Liver (tissue), 9 donors: ENCODE results near the gene IL3. TPM values are rescaled to one million over a fixed set of nuclear protein-coding genes. Genes with fewer than 3 reads are reported as not detected.

ENCODE experiments used
- DNase-seq: peaks from one replicate; pipeline ENCODE4 v3.0.0-alpha.2; 2017; ENCODE audit warnings: low spot score
- H3K27ac ChIP-seq, 2 donors: one replicate each; pipeline ENCODE4 v1.7.0; 2013; ENCODE audit warnings: inconsistent platforms in 2 of 2, low read length in 2 of 2, control low read depth in 1 of 2, low read depth in 1 of 2, mild to moderate bottlenecking in 1 of 2
- H3K27me3 ChIP-seq, 4 donors: one replicate each; pipeline versions ENCODE4 v1.6.1 to v1.7.0; 2013; ENCODE audit warnings: low read length in 3 of 4, inconsistent platforms in 1 of 4, mild to moderate bottlenecking in 1 of 4, moderate library complexity in 1 of 4; ENCODE audit not compliant: control insufficient read depth in 4 of 4, insufficient read depth in 4 of 4
- H3K36me3 ChIP-seq, 4 donors: one replicate each; pipeline versions ENCODE4 v1.6.1 to v1.7.0; 2013; ENCODE audit warnings: low read length in 3 of 4, mild to moderate bottlenecking in 3 of 4, low read depth in 1 of 4, moderate library complexity in 1 of 4; ENCODE audit not compliant: control insufficient read depth in 4 of 4, insufficient read depth in 3 of 4
- H3K4me1 ChIP-seq, 4 donors: one replicate each; pipeline versions ENCODE4 v1.6.1 to v1.7.0; 2013; ENCODE audit warnings: low read length in 3 of 4, mild to moderate bottlenecking in 3 of 4, moderate library complexity in 1 of 4; ENCODE audit not compliant: control insufficient read depth in 4 of 4, insufficient read depth in 4 of 4
- H3K4me3 ChIP-seq, 3 donors: one replicate each; pipeline versions ENCODE4 v1.6.1 to v1.7.0; 2013; ENCODE audit warnings: low read length in 3 of 3, control low read depth in 1 of 3, low read depth in 1 of 3, mild to moderate bottlenecking in 1 of 3
- H3K9ac ChIP-seq, 2 donors: one replicate each; pipeline ENCODE4 v1.7.0; 2013; ENCODE audit warnings: low read length in 2 of 2, mild to moderate bottlenecking in 2 of 2, moderate library complexity in 2 of 2, control low read depth in 1 of 2, low read depth in 1 of 2
- H3K9me3 ChIP-seq, 4 donors: one replicate each; pipeline versions ENCODE4 v1.6.1 to v1.7.0; 2013; ENCODE audit warnings: low read length in 3 of 4; ENCODE audit not compliant: control insufficient read depth in 4 of 4
- ATF3 ChIP-seq: IDR thresholded peaks from 2 replicates; pipeline ENCODE4 v1.6.1; 2016; ENCODE audit warnings: antibody characterized with exemption
- EGR1 ChIP-seq, 2 donors: IDR thresholded peaks; 2 replicates each; pipeline ENCODE4 v1.6.1; 2016 to 2018; ENCODE audit warnings: antibody characterized with exemption in 2 of 2, low read depth in 2 of 2
- GABPA ChIP-seq, 2 donors: IDR thresholded peaks in 1 of 2; conservative IDR thresholded peaks in 1 of 2; 2 replicates each; pipeline ENCODE4 v1.6.1; 2016; ENCODE audit warnings: antibody characterized with exemption in 2 of 2, mild to moderate bottlenecking in 1 of 2, moderate library complexity in 1 of 2
- HNF4G ChIP-seq: IDR thresholded peaks from 2 replicates; pipeline ENCODE4 v1.6.1; 2016; ENCODE audit warnings: antibody characterized with exemption
- MAX ChIP-seq: IDR thresholded peaks from 2 replicates; pipeline ENCODE4 v1.6.1; 2016; ENCODE audit warnings: antibody characterized with exemption
- NR2F2 ChIP-seq: IDR thresholded peaks from 2 replicates; pipeline ENCODE4 v1.6.1; 2016; ENCODE audit warnings: antibody characterized with exemption
- RAD21 ChIP-seq, 2 donors: IDR thresholded peaks; 2 replicates each; pipeline ENCODE4 v1.6.1; 2016; ENCODE audit warnings: antibody characterized with exemption in 2 of 2, mild to moderate bottlenecking in 2 of 2
- REST ChIP-seq: IDR thresholded peaks from 2 replicates; pipeline ENCODE4 v1.6.1; 2016; ENCODE audit warnings: antibody characterized with exemption, mild to moderate bottlenecking
- RXRA ChIP-seq, 2 donors: IDR thresholded peaks; 2 replicates each; pipeline ENCODE4 v1.6.1; 2017 to 2018; ENCODE audit warnings: antibody characterized with exemption in 2 of 2, mild to moderate bottlenecking in 1 of 2
- SP1 ChIP-seq: IDR thresholded peaks from 2 replicates; pipeline ENCODE4 v1.6.1; 2018; ENCODE audit warnings: antibody characterized with exemption, mild to moderate bottlenecking
- YY1 ChIP-seq: IDR thresholded peaks from 2 replicates; pipeline ENCODE4 v1.6.1; 2016; ENCODE audit warnings: antibody characterized with exemption, mild to moderate bottlenecking
- ZBTB33 ChIP-seq: IDR thresholded peaks from 2 replicates; pipeline ENCODE4 v1.6.1; 2016; ENCODE audit warnings: antibody characterized with exemption
- WGBS: extraction: QIAGEN DNeasy Blood & Tissue Kit; methylation state at CpG from one replicate; pipeline ENCODE4 v1.1.7; 2013; 5-methylcytosine and 5-hydroxymethylcytosine counted together
- polyA plus RNA-seq, 2 donors: library from polyadenylated mRNA; stranded (reverse) in 1 of 2; unstranded in 1 of 2; fragments of 200-250 nt in 1 of 2; fragments of >200 nt in 1 of 2; fragmentation: Nextera tagmentation in 1 of 2; extraction: Ambion mirVana in 1 of 2; gene quantifications; one replicate each; pipeline versions ENCODE4 v1.2.1 to v1.2.3, GENCODE V29; 2013 to 2015
- total RNA-seq, 2 donors: library from RNA; depleted of rRNA; stranded (reverse); fragments of >200 nt; gene quantifications; one replicate each; pipeline ENCODE4 v1.2.3, GENCODE V29; 2014
- donor health status: healthy.
- donor health status: healthy.
- donor health status: healthy.
- donor health status: healthy.
- donor health status: healthy.

Gene IL3
- total and polyA plus RNA-seq, 4 donors: not detected

GRCh38 chr5:132011622-132012343, 48.7 kb upstream of the IL3 start, which contains the start of gene ACSL6:
TSS of gene ACSL6 (minus strand) at chr5:132011658. CDS start at chr5:132011553, 105 bp downstream.
- H3K27me3 ChIP-seq: no peaks in the 10 kb centered on the region
- TF ChIP-seq HNF4G (no peak), NR2F2 (no peak), SP1 (no peak), RXRA (IDR thresholded peaks at IDR 0.05) (peak in 1 of 2 donors; percentile 82)
- H3K9me3 ChIP-seq: no peaks in the 10 kb centered on the region
- peaks cover 3 to 16% (median 13%) of the 10 kb centered on the region in 4 donors for H3K4me1 ChIP-seq
- H3K4me3 ChIP-seq: peak within 1 kb of the TSS in 2 of 3 donors; percentile 63 to 69
- peak within 1 kb of the TSS in 1 of 2 donors; percentile 12 for H3K9ac ChIP-seq
- no peak within 1 kb of the TSS for H3K27ac ChIP-seq
- WGBS: 4% methylated on average over 63 of the region's 63 CpGs
- no peaks in the 10 kb centered on the region for H3K36me3 ChIP-seq
- DNase-seq: peak; percentile 40

- Histone ChIP-seq H3K9me3 (no peaks in the 10 kb centered on the region), H3K36me3 (no peaks in the 10 kb centered on the region), H3K27me3 (no peaks in the 10 kb centered on the region), H3K9ac (no peak overlapping the region), H3K27ac (no peak overlapping the region), H3K4me1 (peaks cover 3 to 16% (median 13%) of the 10 kb centered on the region in 4 donors), H3K4me3 (no peak overlapping the region)
- DNase-seq: peak; percentile 63
- 71% methylated on average over 7 of the region's 7 CpGs for WGBS
- TF ChIP-seq GABPA (IDR thresholded peaks at IDR 0.05 in 1 of 2, conservative IDR thresholded peaks at IDR 0.05 in 1 of 2) (no peak), RAD21 (IDR thresholded peaks at IDR 0.05) (no peak), MAX (no peak), REST (peak; percentile 98)
Measured at GRCh38 chr5:132012371-132013005, 48.0 kb upstream of the IL3 start.

- no peaks in the 10 kb centered on the region for H3K36me3 ChIP-seq
- DNase-seq: peak; percentile 23
- no peak overlapping the region for H3K4me3 ChIP-seq
- no peaks in the 10 kb centered on the region for H3K27me3 ChIP-seq
- no peak overlapping the region for H3K9ac ChIP-seq
- H3K27ac ChIP-seq: no peak overlapping the region
- no peaks in the 10 kb centered on the region for H3K9me3 ChIP-seq
- peaks cover 3 to 16% (median 13%) of the 10 kb centered on the region in 4 donors for H3K4me1 ChIP-seq
- 93% methylated on average over 5 of the region's 5 CpGs for WGBS
- TF ChIP-seq RXRA (IDR thresholded peaks at IDR 0.05) (no peak), YY1 (no peak), REST (no peak), EGR1 (IDR thresholded peaks at IDR 0.05; ENCODE audit: low read depth in 2 of 2) (no peak), ATF3 (no peak), SP1 (no peak), NR2F2 (no peak), ZBTB33 (no peak)
Measured at GRCh38 chr5:132013006-132013689, 47.3 kb upstream of the IL3 start.
